ENCODE data around the gene GTF2H4.
"Not testable (repeated sequence)": the region's sequence is repeated elsewhere in the genome, so short reads cannot be mapped to it uniquely, and the experiment has no call there.

GTF2H4 gene

GRCh38 chr6:30873137-30873640 lies 34.8 kb upstream of the GTF2H4 start:
- H3K27me3 ChIP-seq (ENCODE audit: low read depth, low read length): peaks cover 2% of the 10 kb centered on the region; the same call in 1 of the 2 replicates
- no peak overlapping the region for H3K9ac ChIP-seq (ENCODE audit: low read length)
- H3K36me3 ChIP-seq (replicated peaks; ENCODE audit: low read depth, low read length): no peaks in the 10 kb centered on the region
- no peaks in the 10 kb centered on the region for H4K20me1 ChIP-seq (ENCODE audit: insufficient read depth, low read length)
- peaks cover 5% of the 10 kb centered on the region for H3K4me1 ChIP-seq (ENCODE audit: low read length)
- no peak overlapping the region for H3K4me2 ChIP-seq (ENCODE audit: low read length)
- no peak overlapping the region for H3K27ac ChIP-seq (ENCODE audit: low read length)
- H3K4me3 ChIP-seq (ENCODE audit: low read length): no peak overlapping the region
- no peak overlapping the region for H2AFZ ChIP-seq (ENCODE audit: low read depth, low read length)
- H3K79me2 ChIP-seq (ENCODE audit: low read length): no peaks in the 10 kb centered on the region
- H3K9me3 ChIP-seq (ENCODE audit: insufficient read depth, low read length): no peaks in the 10 kb centered on the region
- TF ChIP-seq EZH2phosphoT487 (IDR thresholded peaks at IDR 0.05; ENCODE audit: low read depth): no peak
- no peak for TF ChIP-seq CTCF (IDR thresholded peaks at IDR 0.05; ENCODE audit: low read depth, low read length)

GRCh38 chr6:30873795-30874194 lies 34.2 kb upstream of the GTF2H4 start:
- H3K4me2 ChIP-seq (ENCODE audit: low read length); H3K36me3 ChIP-seq (replicated peaks; ENCODE audit: low read depth, low read length); H3K79me2 ChIP-seq (ENCODE audit: low read length); H3K4me3 ChIP-seq (ENCODE audit: low read length); H4K20me1 ChIP-seq (ENCODE audit: insufficient read depth, low read length); H3K27ac ChIP-seq (ENCODE audit: low read length); H3K27me3 ChIP-seq (ENCODE audit: low read depth, low read length); H3K9ac ChIP-seq (ENCODE audit: low read length); H3K4me1 ChIP-seq (ENCODE audit: low read length); H2AFZ ChIP-seq (ENCODE audit: low read depth, low read length); H3K9me3 ChIP-seq (ENCODE audit: insufficient read depth, low read length): not testable (repeated sequence)

GRCh38 chr6:30875244-30876038 lies 32.6 kb upstream of the GTF2H4 start:
- H3K36me3 ChIP-seq (replicated peaks; ENCODE audit: low read depth, low read length): no peaks in the 10 kb centered on the region
- no peak overlapping the region for H3K27ac ChIP-seq (ENCODE audit: low read length)
- H3K27me3 ChIP-seq (ENCODE audit: low read depth, low read length): peaks cover 2% of the 10 kb centered on the region; the same call in 1 of the 2 replicates
- H2AFZ ChIP-seq (ENCODE audit: low read depth, low read length): no peak overlapping the region
- no peaks in the 10 kb centered on the region for H3K79me2 ChIP-seq (ENCODE audit: low read length)
- no peak overlapping the region for H3K4me2 ChIP-seq (ENCODE audit: low read length)
- H3K4me3 ChIP-seq (ENCODE audit: low read length): no peak overlapping the region
- H4K20me1 ChIP-seq (ENCODE audit: insufficient read depth, low read length): no peaks in the 10 kb centered on the region
- TF ChIP-seq EZH2phosphoT487 (IDR thresholded peaks at IDR 0.05; ENCODE audit: low read depth): no peak
- TF ChIP-seq CTCF (IDR thresholded peaks at IDR 0.05; ENCODE audit: low read depth, low read length): no peak
- peaks cover 8% of the 10 kb centered on the region for H3K4me1 ChIP-seq (ENCODE audit: low read length)
- H3K9me3 ChIP-seq (ENCODE audit: insufficient read depth, low read length): no peaks in the 10 kb centered on the region
- H3K9ac ChIP-seq (ENCODE audit: low read length): no peak overlapping the region

- Histone ChIP-seq H3K36me3 (replicated peaks; ENCODE audit: low read depth, low read length) (no peaks in the 10 kb centered on the region), H3K4me2 (ENCODE audit: low read length) (no peak overlapping the region), H2AFZ (ENCODE audit: low read depth, low read length) (no peak overlapping the region), H3K9me3 (ENCODE audit: insufficient read depth, low read length) (no peaks in the 10 kb centered on the region), H3K4me1 (ENCODE audit: low read length) (peaks cover 8% of the 10 kb centered on the region), H4K20me1 (ENCODE audit: insufficient read depth, low read length) (no peaks in the 10 kb centered on the region), H3K4me3 (ENCODE audit: low read length) (no peak overlapping the region), H3K9ac (ENCODE audit: low read length) (no peak overlapping the region), H3K79me2 (ENCODE audit: low read length) (no peaks in the 10 kb centered on the region), H3K27me3 (ENCODE audit: low read depth, low read length) (peaks cover 2% of the 10 kb centered on the region; the same call in 1 of the 2 replicates), H3K27ac (ENCODE audit: low read length) (no peak overlapping the region)
- TF ChIP-seq EZH2phosphoT487 (IDR thresholded peaks at IDR 0.05; ENCODE audit: low read depth): no peak
- no peak for TF ChIP-seq CTCF (IDR thresholded peaks at IDR 0.05; ENCODE audit: low read depth, low read length)
These were observed 31.8 kb upstream of the GTF2H4 start for GRCh38 chr6:30876039-30876730.

All from OCI-LY3 (cell line).